SK-N-SH (cell line): ENCODE measurements around the gene TMEM163. TPM values are rescaled to one million over a fixed set of nuclear protein-coding genes. Genes with fewer than 3 reads are reported as not detected.

Experiments used
- CTCF ChIA-PET: fragments of 300-600, 350-600 bp; formaldehyde crosslinking; extraction: SDS; loops from one replicate; lab custom pipeline; 2021; lab: Yijun Ruan, JAX
- POLR2A ChIA-PET: fragments of 350-600 bp; sonication (Branson Sonifier 250); formaldehyde crosslinking; extraction: SDS; loops from one replicate; lab custom pipeline; 2020; ENCODE audit warnings: antibody characterized with exemption, inconsistent platforms; lab: Yijun Ruan, JAX
- DNase-seq: peaks from one replicate; pipeline ENCODE4 v3.0.0; 2012
- H2AFZ ChIP-seq: fragments of 200-600 bp; sonication (generic); 2 replicates; pipeline ENCODE4 v1.8.1; 2016; ENCODE audit warnings: antibody characterized with exemption, mild to moderate bottlenecking, low read depth
- H3F3A ChIP-seq: fragments of 200-600 bp; sonication (generic); replicated peaks from 2 replicates; pipeline ENCODE3; 2016; ENCODE audit warnings: antibody characterized with exemption, mild to moderate bottlenecking; ENCODE audit not compliant: insufficient read depth
- H3K27ac ChIP-seq, 2 experiments: fragments of 200-500 bp in 1 of 2; fragments of 200-600 bp in 1 of 2; sonication (Bioruptor generic) in 1 of 2; sonication (generic), shearing (Covaris generic) in 1 of 2; 2 replicates each; pipeline versions ENCODE4 v1.5.1 to v1.6.1; 2014 to 2016; ENCODE audit warnings: low read depth in 2 of 2, inconsistent platforms in 1 of 2, low read length in 1 of 2, mild to moderate bottlenecking in 1 of 2, mixed read lengths in 1 of 2
- H3K27me3 ChIP-seq: fragments of 200-600 bp; sonication (generic), shearing (Covaris generic); 2 replicates; pipeline ENCODE4 v1.6.1; 2016; ENCODE audit warnings: mixed run types; ENCODE audit not compliant: insufficient read depth
- H3K36me3 ChIP-seq, 2 experiments: fragments of 200-500 bp in 1 of 2; fragments of 200-600 bp in 1 of 2; sonication (Bioruptor generic) in 1 of 2; sonication (generic) in 1 of 2; replicated peaks in 1 of 2; 2 replicates each; pipeline versions ENCODE3 to v1.5.1; 2014 to 2016; ENCODE audit warnings: low read length in 1 of 2, mild to moderate bottlenecking in 1 of 2; ENCODE audit not compliant: insufficient read depth in 2 of 2, control insufficient read depth in 1 of 2
- H3K4me1 ChIP-seq, 2 experiments: fragments of 200-500 bp in 1 of 2; fragments of 200-600 bp in 1 of 2; sonication (Bioruptor generic) in 1 of 2; sonication (generic), shearing (Covaris generic) in 1 of 2; 2 replicates each; pipeline versions ENCODE4 v1.5.1 to v1.6.1; 2014 to 2016; ENCODE audit warnings: low read depth in 1 of 2, low read length in 1 of 2, mixed run types in 1 of 2; ENCODE audit not compliant: insufficient read depth in 2 of 2, control insufficient read depth in 1 of 2
- H3K4me2 ChIP-seq: fragments of 200-600 bp; sonication (generic), shearing (Covaris generic); 2 replicates; pipeline ENCODE4 v1.6.1; 2017; ENCODE audit warnings: mixed run types
- H3K4me3 ChIP-seq, 2 experiments: fragments of 200-500 bp in 1 of 2; fragments of 200-600 bp in 1 of 2; sonication (Bioruptor generic) in 1 of 2; sonication (generic), shearing (Covaris generic) in 1 of 2; 2 replicates each; pipeline versions ENCODE4 v1.5.1 to v1.8.1; 2014 to 2016; ENCODE audit warnings: low read depth in 2 of 2, inconsistent platforms in 1 of 2, low read length in 1 of 2, mild to moderate bottlenecking in 1 of 2, mixed read lengths in 1 of 2, moderate library complexity in 1 of 2
- H3K79me2 ChIP-seq: fragments of 200-600 bp; sonication (generic); 2 replicates; pipeline ENCODE4 v1.8.1; 2017; ENCODE audit warnings: mild to moderate bottlenecking; ENCODE audit not compliant: insufficient read depth
- H3K9ac ChIP-seq: fragments of 200-600 bp; sonication (generic); 2 replicates; pipeline ENCODE4 v1.6.1; 2017; ENCODE audit warnings: mixed run types
- H3K9me2 ChIP-seq: fragments of 200-600 bp; sonication (generic); 2 replicates; pipeline ENCODE4 v1.6.1; 2017; ENCODE audit warnings: mixed run types
- H3K9me3 ChIP-seq: fragments of 200-600 bp; sonication (generic); 2 replicates; pipeline ENCODE4 v1.6.1; 2017; ENCODE audit warnings: mixed run types, mild to moderate bottlenecking, moderate library complexity
- H4K20me1 ChIP-seq: fragments of 200-600 bp; sonication (generic); 2 replicates; pipeline ENCODE4 v1.6.1; 2017; ENCODE audit warnings: mild to moderate bottlenecking, mixed run types; ENCODE audit not compliant: insufficient read depth
- CHD2 ChIP-seq: fragments of 150-350 bp; IDR thresholded peaks from 2 replicates; pipeline ENCODE4 v1.6.1; 2018; ENCODE audit warnings: low read length; ENCODE audit not compliant: partially characterized antibody
- EZH2phosphoT487 ChIP-seq: fragments of 200-600 bp; sonication (generic); IDR thresholded peaks from 2 replicates; pipeline ENCODE4 v1.6.1; 2017; ENCODE audit warnings: low read depth, mixed run types, mild to moderate bottlenecking, antibody characterized with exemption, moderate library complexity, borderline replicate concordance
- FOSL2 ChIP-seq: IDR thresholded peaks from 2 replicates; pipeline ENCODE4 v1.4.0; 2012; ENCODE audit warnings: low read depth, mild to moderate bottlenecking, moderate library complexity, borderline replicate concordance
- GATA2 ChIP-seq: sonication (generic); formaldehyde crosslinking; IDR thresholded peaks from 2 replicates; pipeline ENCODE4 v1.5.0; 2020; ENCODE audit warnings: mild to moderate bottlenecking, missing genetic modification reagents
- NRF1 ChIP-seq: IDR thresholded peaks from 2 replicates; pipeline ENCODE4 v1.6.1; 2012; ENCODE audit warnings: low read depth, mild to moderate bottlenecking, low read length
- RAD21 ChIP-seq: IDR thresholded peaks from 2 replicates; pipeline ENCODE4 v1.6.1; 2012; ENCODE audit warnings: mild to moderate bottlenecking, low read length
- REST ChIP-seq: IDR thresholded peaks from 2 replicates; pipeline ENCODE4 v1.6.1; 2012; ENCODE audit warnings: mild to moderate bottlenecking, low read depth, low read length, moderate library complexity
- SIN3A ChIP-seq: IDR thresholded peaks from 2 replicates; pipeline ENCODE4 v1.6.1; 2012; ENCODE audit warnings: low read depth, mild to moderate bottlenecking, low read length, moderate library complexity, borderline replicate concordance
- TEAD4 ChIP-seq: IDR thresholded peaks from 2 replicates; pipeline ENCODE4 v1.4.0; 2012; ENCODE audit warnings: mild to moderate bottlenecking, borderline replicate concordance; ENCODE audit not compliant: insufficient read depth
- USF2 ChIP-seq: fragments of 150-350 bp; IDR thresholded peaks from 2 replicates; pipeline ENCODE4 v1.6.1; 2017; ENCODE audit warnings: antibody characterized with exemption, low read length, low read depth, borderline replicate concordance
- YY1 ChIP-seq: IDR thresholded peaks from 2 replicates; pipeline ENCODE4 v1.4.0; 2012; ENCODE audit warnings: low read depth, mild to moderate bottlenecking
- WGBS: methylation state at CpG from one replicate; pipeline ENCODE4 v1.1.6; 2017; ENCODE audit warnings: low lambda C conversion rate; 5-methylcytosine and 5-hydroxymethylcytosine counted together
- polyA plus RNA-seq, 3 experiments: library from polyadenylated mRNA; depleted of rRNA; stranded (reverse); fragments of >200 nt; gene quantifications; 2 replicates each; pipeline ENCODE4 v1.2.3, GENCODE V29; 2012
- TF ChIP-seq, protein P1 (sequence below): IDR thresholded peaks from 2 replicates; pipeline ENCODE4; 2012
- TF ChIP-seq, protein P2 (sequence below): IDR thresholded peaks from 2 replicates; pipeline ENCODE4 v1.4.0; 2012; ENCODE audit warnings: low read depth

TMEM163 gene
- polyA plus RNA-seq, 1 of the 3 experiments (the other 2 are of a cell fraction) = not detected

DNA sequence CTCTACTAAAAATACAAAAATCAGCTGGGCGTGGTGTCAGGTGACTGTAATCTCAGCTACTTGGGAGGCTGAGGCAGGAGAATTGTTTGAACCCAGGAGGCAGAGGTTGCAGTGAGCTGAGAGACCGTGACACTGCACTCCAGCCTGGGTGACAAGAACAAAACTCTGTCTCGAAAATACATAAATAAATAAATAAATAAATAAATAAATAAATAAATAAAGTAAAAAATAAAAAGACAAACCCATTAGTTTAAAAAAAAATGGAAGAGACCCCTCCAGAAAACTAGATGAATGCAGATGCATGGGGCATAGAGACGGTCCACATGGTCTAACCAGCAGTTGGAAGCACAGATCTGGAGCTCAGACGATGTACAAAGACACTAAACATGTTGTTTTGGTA, 18.1 kb downstream of the TMEM163 start:
- ChIA-PET CTCF (interaction anchor here (1.5 kb wide), 1 partner anchor 250 kb away, joined by 3 read pairs; no protein-coding TSS in a partner anchor), POLR2A (no interaction called here)
- H3K27ac ChIP-seq = no peak overlapping the region
- no peaks in the 10 kb centered on the region for H3F3A ChIP-seq
- DNase-seq = no peak
- H3K4me1 ChIP-seq = no peaks in the 10 kb centered on the region; a peak in 1 of 4 replicates
- H3K27me3 ChIP-seq = no peaks in the 10 kb centered on the region
- WGBS = 13% methylated on average over 5 of the region's 5 CpGs
- H3K9ac ChIP-seq = no peak overlapping the region
- no peak overlapping the region for H2AFZ ChIP-seq
- H4K20me1 ChIP-seq = no peaks in the 10 kb centered on the region
- H3K4me2 ChIP-seq = no peak overlapping the region
- H3K4me3 ChIP-seq = no peak overlapping the region
- H3K9me3 ChIP-seq = no peaks in the 10 kb centered on the region
- H3K79me2 ChIP-seq = no peaks in the 10 kb centered on the region
- no peak for TF ChIP-seq NRF1
- TF ChIP-seq USF2 = no peak
- TF ChIP-seq RAD21 = no peak
- TF ChIP-seq CHD2 = no peak
- TF ChIP-seq TEAD4 = no peak
- no peak for TF ChIP-seq GATA2 (CRISPR knock-in tag)
- TF ChIP-seq FOSL2 = no peak
- TF ChIP-seq, protein P1, sequence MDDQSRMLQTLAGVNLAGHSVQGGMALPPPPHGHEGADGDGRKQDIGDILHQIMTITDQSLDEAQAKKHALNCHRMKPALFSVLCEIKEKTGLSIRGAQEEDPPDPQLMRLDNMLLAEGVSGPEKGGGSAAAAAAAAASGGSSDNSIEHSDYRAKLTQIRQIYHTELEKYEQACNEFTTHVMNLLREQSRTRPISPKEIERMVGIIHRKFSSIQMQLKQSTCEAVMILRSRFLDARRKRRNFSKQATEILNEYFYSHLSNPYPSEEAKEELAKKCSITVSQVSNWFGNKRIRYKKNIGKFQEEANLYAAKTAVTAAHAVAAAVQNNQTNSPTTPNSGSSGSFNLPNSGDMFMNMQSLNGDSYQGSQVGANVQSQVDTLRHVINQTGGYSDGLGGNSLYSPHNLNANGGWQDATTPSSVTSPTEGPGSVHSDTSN = no peak
- no peak for TF ChIP-seq YY1
- no peak for TF ChIP-seq REST
- TF ChIP-seq EZH2phosphoT487 = no peak
- no peak for TF ChIP-seq SIN3A
- TF ChIP-seq, protein P2, sequence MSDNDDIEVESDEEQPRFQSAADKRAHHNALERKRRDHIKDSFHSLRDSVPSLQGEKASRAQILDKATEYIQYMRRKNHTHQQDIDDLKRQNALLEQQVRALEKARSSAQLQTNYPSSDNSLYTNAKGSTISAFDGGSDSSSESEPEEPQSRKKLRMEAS = no peak
- no peaks in the 10 kb centered on the region for H3K9me2 ChIP-seq
- H3K36me3 ChIP-seq = no peaks in the 10 kb centered on the region
